ENCODE data around the gene MUC20. TPM values are rescaled to one million over a fixed set of nuclear protein-coding genes. Genes with fewer than 3 reads are reported as not detected.

MUC20 gene
- total RNA-seq, 1 experiment from 2014 or later = not detected

- Histone ChIP-seq H2BK20ac (ENCODE audit: low read depth, low read length, poor library complexity, severe bottlenecking) (no peak overlapping the region), H3K14ac (ENCODE audit: insufficient read depth, low read length) (no peak overlapping the region), H3K27me3 (ENCODE audit: insufficient read depth, low read length) (peaks cover 9% of the 10 kb centered on the region; the same call in 1 of the 2 replicates), H3K56ac (ENCODE audit: insufficient read length, low read depth, low read length) (no peak overlapping the region), H2BK15ac (ENCODE audit: low read depth, low read length) (no peak overlapping the region), H3K9me3 (ENCODE audit: control insufficient read depth, low read depth, low read length) (no peaks in the 10 kb centered on the region), H3K23ac (ENCODE audit: insufficient read length, low read depth, low read length) (no peak overlapping the region), H2BK120ac (ENCODE audit: low read depth, low read length, poor library complexity, severe bottlenecking) (no peak overlapping the region), H4K20me1 (ENCODE audit: control insufficient read depth, insufficient read depth, insufficient read length) (no peaks in the 10 kb centered on the region), H3K9ac (ENCODE audit: extremely low read depth, insufficient read length, low read length) (no peak overlapping the region), H2AFZ (ENCODE audit: low read length) (no peak overlapping the region), H4K91ac (ENCODE audit: insufficient read length, low read depth, low read length) (no peak overlapping the region), H3K18ac (ENCODE audit: insufficient read length, low read depth, low read length) (no peak overlapping the region), H2BK12ac (ENCODE audit: insufficient read length, low read depth, low read length) (no peak overlapping the region), H3K27ac (ENCODE audit: insufficient read length, low read depth, low read length) (no peak overlapping the region), H3K79me2 (ENCODE audit: insufficient read depth, low read length) (no peaks in the 10 kb centered on the region), H3T11ph (ENCODE audit: low read length) (no peak overlapping the region), H3K4ac (ENCODE audit: low read depth, low read length) (no peak overlapping the region), H3K4me2 (ENCODE audit: insufficient read depth, insufficient read length, low read length) (no peak overlapping the region), H2BK5ac (ENCODE audit: insufficient read length, low read length) (no peak overlapping the region), H4K5ac (ENCODE audit: insufficient read length, low read depth, low read length) (no peak overlapping the region), H2AK5ac (ENCODE audit: insufficient read length, low read length) (no peak overlapping the region), H3K4me1 (ENCODE audit: insufficient read depth, low read length) (no peaks in the 10 kb centered on the region), H3K79me1 (ENCODE audit: insufficient read depth, low read depth, low read length, poor library complexity, severe bottlenecking) (no peaks in the 10 kb centered on the region), H3K23me2 (ENCODE audit: insufficient read length, low read depth, low read length, poor library complexity, severe bottlenecking) (no peaks in the 10 kb centered on the region), H4K8ac (replicated peaks; ENCODE audit: insufficient read length, low read depth, low read length) (no peak overlapping the region)
- TF ChIP-seq CTCF (conservative IDR thresholded peaks at IDR 0.05) = no peak
- H3K27me3 Mint-ChIP-seq (ENCODE audit: low read depth) = peaks cover 26% of the 10 kb centered on the region
- peaks cover 0 to 6% (median 0%) of the 10 kb centered on the region in 3 experiments; a peak in 4 of 7 replicates for H3K36me3 Mint-ChIP-seq (ENCODE audit: insufficient read depth in 1 of 3, low read depth in 3 of 3)
- H3K27ac Mint-ChIP-seq = no peak overlapping the region
- peaks cover 3 to 18% of the 10 kb centered on the region in 2 experiments; a peak in 3 of 4 replicates for H3K4me1 Mint-ChIP-seq
- peaks cover 5 to 6% of the 10 kb centered on the region in 2 experiments; a peak in 4 of 5 replicates for H3K9me3 Mint-ChIP-seq
- no peak for DNase-seq
- WGBS (ENCODE audit: extremely low coverage, insufficient read length, low lambda C conversion rate) = no CpG with 5 or more reads among the region's 7 CpGs
- H3K4me3 Mint-ChIP-seq = no peak overlapping the region
Observed at GRCh38 chr3:195751560-195751959, 30.8 kb downstream of the MUC20 start.

Data from H9 (cell line).